PFSK-1 (cell line): ENCODE measurements around the gene PA2G4.

ENCODE experiments used
- FOXP2 ChIP-seq: optimal IDR thresholded peaks from 2 replicates; pipeline ENCODE3; 2011; ENCODE audit warnings: borderline replicate concordance, control low read depth, inconsistent platforms; ENCODE audit not compliant: insufficient read depth; ENCODE audit errors: extremely low read length, extremely low read depth
- POLR2AphosphoS5 ChIP-seq: IDR thresholded peaks from 2 replicates; pipeline ENCODE4 v1.6.1; 2012; ENCODE audit warnings: low read depth, mild to moderate bottlenecking, control low read depth, low read length, moderate library complexity
- SIN3A ChIP-seq: IDR thresholded peaks from 2 replicates; pipeline ENCODE4 v1.6.1; 2012; ENCODE audit warnings: mild to moderate bottlenecking, low read length, moderate library complexity, borderline replicate concordance; ENCODE audit not compliant: insufficient read depth
- TAF1 ChIP-seq: IDR thresholded peaks from 2 replicates; pipeline ENCODE4 v1.6.1; 2012; ENCODE audit warnings: low read length, control low read depth, borderline replicate concordance; ENCODE audit not compliant: insufficient read depth
- TF ChIP-seq, protein P1 (sequence below), 2 experiments: IDR thresholded peaks; 2 replicates each; pipeline versions ENCODE4 v1.6.1 to v1.8.0; 2011 to 2012; ENCODE audit warnings: low read depth in 2 of 2, low read length in 2 of 2, control low read depth in 1 of 2, inconsistent platforms in 1 of 2, mild to moderate bottlenecking in 1 of 2, moderate library complexity in 1 of 2; ENCODE audit not compliant: insufficient read depth in 1 of 2

DNA sequence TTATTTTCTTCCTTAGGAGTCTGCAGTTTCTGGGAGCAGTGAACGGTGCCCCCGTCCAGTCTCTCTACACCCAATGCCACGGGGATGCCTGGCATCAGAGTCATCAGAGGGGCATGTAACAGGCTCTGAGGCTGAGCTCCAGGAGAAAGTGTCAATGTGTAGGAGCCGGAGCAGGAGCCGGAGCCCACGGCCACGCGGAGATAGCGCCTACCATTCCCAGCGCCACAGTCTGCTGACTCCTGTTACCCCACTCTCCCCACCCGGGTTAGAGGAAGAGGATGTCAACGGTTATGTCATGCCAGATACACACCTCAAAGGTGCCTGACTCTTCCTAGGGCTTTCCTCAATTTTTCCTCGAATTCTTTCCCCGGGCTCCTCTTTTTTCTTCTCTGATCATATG, 3.3 kb upstream of the PA2G4 start:
- no peak for TF ChIP-seq POLR2AphosphoS5
- TF ChIP-seq TAF1: no peak
- TF ChIP-seq, protein P1, sequence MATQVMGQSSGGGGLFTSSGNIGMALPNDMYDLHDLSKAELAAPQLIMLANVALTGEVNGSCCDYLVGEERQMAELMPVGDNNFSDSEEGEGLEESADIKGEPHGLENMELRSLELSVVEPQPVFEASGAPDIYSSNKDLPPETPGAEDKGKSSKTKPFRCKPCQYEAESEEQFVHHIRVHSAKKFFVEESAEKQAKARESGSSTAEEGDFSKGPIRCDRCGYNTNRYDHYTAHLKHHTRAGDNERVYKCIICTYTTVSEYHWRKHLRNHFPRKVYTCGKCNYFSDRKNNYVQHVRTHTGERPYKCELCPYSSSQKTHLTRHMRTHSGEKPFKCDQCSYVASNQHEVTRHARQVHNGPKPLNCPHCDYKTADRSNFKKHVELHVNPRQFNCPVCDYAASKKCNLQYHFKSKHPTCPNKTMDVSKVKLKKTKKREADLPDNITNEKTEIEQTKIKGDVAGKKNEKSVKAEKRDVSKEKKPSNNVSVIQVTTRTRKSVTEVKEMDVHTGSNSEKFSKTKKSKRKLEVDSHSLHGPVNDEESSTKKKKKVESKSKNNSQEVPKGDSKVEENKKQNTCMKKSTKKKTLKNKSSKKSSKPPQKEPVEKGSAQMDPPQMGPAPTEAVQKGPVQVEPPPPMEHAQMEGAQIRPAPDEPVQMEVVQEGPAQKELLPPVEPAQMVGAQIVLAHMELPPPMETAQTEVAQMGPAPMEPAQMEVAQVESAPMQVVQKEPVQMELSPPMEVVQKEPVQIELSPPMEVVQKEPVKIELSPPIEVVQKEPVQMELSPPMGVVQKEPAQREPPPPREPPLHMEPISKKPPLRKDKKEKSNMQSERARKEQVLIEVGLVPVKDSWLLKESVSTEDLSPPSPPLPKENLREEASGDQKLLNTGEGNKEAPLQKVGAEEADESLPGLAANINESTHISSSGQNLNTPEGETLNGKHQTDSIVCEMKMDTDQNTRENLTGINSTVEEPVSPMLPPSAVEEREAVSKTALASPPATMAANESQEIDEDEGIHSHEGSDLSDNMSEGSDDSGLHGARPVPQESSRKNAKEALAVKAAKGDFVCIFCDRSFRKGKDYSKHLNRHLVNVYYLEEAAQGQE (IDR thresholded peaks at IDR 0.05; ENCODE audit: insufficient read depth in 1 of 2, low read depth in 2 of 2, low read length in 2 of 2): no peak
- TF ChIP-seq FOXP2: no peak
- TF ChIP-seq SIN3A: no peak
